Measurements from ENCODE around the gene CUEDC1.
"Not testable (repeated sequence)": the region's sequence is repeated elsewhere in the genome, so short reads cannot be mapped to it uniquely, and the experiment has no call there.

The CUEDC1 gene

DNA sequence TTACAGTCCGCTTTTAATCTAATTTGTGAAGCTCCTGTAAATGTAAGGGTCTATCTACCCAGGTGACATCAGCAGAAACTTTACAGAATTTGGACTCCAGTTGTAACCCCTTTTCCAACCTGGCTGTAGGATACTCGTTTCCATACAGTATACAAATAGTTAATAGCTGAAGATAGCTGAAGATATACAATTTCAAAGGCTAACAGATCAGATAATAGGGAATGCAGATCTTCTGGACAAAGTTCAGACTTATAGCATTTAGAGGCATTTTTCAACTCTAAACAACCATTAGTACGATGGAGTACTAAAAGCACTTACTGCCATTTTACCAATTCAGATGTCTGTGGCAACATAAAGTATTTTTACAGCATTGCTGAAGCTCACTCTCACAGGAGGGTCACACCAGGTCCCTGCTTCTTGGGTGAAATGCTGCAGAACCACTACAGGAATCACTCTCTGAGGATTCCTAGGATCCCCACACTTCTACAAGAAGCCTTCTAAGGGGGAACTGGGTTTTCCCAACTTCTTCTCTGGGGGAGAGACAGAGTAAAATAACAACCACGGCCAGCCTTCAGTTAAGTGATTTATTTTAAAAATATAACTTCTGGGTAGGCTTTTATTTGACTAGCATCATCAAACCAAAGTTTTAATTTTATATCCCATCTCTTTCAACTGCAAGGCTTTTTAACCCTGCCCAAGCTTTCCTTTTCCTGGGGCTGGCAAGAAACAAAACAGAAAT lies 29.9 kb upstream of the CUEDC1 start:
- DNase-seq, result peak; percentile 31

DNA sequence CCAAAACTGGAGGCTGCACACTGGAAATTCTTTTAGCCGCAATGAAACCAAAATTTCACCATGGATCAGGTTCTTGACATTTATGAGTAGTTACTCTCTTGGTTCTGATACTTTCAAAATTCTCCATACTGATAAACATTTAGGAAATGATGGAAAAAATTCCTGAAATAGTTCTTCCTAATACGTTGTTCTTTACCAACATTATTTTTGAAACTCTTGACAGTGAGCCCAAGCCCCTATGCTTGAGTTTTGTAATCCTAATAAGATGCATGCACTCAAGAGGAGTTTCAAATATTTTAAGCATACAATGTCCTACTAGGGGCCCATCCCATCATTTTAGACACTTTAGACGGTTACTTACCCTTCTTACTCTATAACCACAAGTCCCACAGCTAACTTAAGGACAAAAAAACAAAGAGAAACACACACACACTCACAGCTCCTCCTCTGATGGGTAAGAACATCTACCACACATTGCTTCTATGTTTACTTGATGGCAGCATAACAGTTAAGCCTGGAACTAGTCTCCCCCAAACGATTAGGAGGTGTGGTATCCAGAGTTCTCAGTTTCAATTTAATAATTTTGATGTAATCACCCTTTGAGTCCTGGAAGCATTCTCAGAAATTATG lies 29.2 kb upstream of the CUEDC1 start:
- peak; percentile 69 for DNase-seq

DNA sequence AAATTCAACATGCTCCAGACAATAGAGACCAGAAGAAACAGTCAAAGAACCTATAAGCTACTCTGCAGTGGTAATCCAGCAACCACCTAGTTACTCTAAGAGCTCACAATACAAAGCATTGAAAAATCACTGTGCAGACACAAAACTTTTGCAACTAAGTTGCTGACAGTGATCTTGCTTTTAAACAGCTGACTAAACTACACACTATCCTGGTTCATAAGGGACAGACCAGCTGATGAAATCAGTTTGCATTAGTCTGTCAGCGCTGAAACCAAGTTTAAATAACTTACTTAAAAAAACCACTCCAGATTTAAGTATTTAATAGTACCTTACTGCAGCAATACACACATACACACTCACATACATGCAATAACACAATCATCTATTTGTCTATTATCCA lies 28.2 kb upstream of the CUEDC1 start:
- DNase-seq, result no peak

DNA sequence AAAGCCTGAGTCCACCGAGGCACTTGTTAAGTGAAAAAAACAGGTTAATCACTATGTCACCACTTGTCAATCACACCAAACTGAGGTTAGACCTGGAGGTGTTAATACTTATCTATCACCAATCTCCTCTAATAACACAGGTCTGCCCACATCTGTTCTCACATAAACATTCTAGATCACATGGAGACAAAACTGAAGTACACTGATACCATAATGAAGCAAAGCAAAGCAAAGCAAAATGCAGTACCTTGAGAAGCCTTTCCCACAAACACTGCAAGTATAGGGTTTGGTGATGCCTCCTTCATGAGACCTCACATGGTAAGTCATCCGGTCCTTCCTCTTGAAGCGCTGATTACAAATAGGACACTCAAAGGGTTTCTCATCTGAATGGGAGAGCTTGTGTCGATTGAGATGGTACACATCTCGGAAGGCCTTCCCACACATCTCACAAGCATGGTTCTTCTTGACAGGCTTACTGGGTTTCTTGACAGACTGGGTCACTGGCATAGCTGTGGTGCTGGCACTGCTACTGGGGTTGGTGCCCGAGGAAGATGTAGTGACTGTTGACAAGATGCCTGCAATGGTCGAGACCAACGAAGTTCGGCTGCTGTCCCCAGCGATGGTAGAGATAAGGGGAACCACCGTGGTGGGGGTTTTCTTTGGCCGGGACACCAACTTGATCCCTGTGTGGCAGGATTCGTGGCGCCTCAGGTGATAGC lies 27.4 kb upstream of the CUEDC1 start:
- no peak for DNase-seq

DNA sequence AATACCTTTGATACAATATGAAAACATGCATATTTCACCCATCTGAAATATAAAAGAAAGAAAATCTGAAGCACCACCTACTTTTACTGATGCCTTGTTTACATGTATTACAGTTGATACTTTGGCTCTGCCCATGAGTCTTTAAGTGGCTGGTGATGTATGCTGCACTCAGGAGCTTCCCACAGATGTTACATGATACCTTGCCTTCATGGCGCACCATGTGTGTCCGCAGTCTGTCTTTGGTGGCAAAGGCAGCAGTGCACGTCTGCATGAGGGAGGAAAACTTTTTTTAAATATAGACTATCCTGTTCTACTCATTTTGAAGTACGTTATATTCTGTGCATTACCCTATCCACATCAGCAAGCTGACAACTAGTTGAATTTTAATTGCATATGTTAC lies 25.3 kb upstream of the CUEDC1 start:
- DNase-seq, result no peak

DNA sequence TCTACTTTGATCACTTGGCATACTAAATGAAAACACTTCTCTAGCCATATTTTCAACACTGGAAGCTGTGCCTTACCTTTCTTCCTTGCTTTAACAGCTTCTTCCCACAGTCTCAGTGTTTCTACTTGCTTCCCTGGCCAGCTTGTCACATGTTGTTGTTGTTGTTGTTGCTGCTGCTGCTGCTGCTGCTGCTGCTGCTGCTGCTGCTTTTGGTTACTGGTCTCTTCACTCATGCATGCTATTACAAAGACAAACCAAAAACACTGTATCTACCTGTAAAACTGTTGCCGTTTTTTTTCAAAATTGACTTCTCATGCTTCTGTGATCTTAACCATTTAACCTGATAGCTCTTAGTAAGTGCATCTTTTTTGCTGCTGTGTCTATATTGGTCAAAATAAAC lies 23.9 kb upstream of the CUEDC1 start:
- no peak for DNase-seq

DNA sequence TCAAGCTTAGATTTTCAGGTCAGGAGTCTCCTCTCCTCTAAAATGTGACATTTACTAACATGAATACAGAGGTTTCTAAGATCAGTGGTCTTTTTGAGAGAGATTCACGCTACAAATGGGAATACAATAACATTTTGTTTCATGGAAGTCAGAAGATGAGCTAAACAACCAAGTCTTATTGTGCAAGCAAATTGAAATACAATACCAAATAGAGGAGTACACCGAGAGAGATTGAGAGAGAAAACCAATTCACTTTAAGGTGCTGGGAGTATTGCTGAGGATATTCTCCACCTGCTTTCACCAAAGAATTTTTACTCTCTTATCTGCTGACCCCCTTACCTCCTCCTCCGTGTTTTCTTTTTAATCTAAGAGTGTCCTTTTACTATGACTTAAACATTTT lies 21.4 kb upstream of the CUEDC1 start:
- DNase-seq, result no peak

DNA sequence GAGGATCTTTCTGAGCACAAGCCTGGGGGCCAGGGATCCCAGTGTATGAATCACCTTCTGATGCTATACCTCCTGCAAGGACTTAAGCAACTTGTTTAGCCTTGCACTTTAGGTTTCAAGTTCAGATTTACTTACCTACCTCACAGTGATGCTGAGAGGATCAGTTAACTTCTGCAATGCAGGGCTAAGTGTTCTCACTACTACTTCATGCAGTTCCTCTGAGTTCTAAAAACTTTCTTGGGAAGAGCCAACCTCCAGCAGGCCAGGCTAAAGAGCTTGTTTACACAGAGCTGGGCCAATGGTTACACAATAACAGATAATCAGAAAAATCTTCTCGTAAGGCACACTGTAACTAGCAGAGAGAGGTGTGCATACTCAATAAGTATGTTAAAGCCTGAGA lies 19.8 kb upstream of the CUEDC1 start:
- no peak for DNase-seq

DNA sequence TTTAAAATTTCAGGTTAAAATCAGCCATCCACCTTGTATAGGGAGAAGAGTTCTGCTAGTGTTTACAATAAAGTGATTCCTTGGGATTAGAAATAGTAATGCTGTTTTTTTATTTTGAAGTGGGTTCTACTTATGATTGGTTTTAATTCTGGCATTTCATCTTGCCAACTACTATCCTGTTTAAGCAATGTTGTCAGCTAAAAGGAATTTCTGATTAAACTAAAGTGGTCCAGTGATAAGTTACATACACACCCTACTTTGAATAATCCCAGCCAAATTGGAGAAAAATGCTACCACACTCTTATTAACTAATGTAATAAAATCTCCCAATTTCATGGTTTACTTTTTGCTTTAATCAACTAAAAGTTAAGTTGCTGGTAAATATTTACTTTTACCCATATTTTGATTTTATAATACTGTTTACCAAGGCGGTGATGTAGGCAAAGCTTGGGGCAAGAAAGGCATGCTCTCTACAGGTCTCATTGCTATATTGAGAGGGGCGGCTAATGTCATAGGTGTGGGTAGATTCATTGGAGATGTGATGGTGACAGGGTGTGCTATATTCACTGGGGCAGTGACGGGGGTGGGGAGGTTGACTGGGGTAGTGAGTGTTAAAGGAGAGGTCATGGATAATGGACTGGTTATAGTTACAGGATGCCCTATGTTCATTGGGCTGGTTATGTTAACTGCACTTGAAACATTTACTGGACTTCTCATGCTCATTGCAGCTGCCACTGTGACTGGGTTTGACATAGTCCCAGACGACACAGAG lies 19.0 kb upstream of the CUEDC1 start:
- not testable (repeated sequence) for DNase-seq

DNA sequence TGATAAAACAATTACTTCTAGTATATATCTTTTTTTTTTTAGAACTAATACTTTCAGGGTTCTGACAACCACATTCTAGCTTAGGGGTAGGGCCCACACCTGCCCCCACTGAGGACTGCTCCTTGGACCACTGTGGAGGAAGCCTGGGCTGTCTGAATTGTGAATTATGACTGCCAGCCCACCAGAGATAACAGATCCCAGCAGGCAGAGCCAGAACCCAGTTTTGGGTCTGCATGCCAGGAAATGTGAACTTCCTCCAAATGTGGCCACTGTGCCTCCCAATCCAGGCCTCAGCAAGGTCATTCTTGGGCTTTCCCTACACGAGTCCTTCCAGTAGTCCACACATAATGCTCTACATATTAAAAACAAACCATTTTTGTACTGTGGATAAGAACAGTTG lies 16.9 kb upstream of the CUEDC1 start:
- no peak for DNase-seq

DNA sequence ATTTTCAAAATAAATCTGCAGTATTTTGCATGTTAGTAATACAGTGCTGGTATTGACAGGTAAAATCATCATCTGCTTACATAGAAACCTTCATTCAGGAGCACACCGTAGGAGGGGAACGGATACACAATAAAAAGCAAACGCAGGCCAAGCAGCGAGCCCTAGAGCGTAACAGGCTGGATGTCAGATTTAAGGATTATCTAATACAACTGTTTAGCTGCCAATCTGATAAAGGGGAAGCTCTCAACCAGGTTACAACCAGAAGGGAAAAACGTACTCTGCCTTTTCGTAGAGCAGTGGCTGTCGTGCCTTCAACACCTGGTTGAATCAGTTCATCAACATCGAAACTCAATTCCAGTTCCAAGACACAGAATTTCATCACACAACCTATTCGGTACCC lies 16.4 kb upstream of the CUEDC1 start:
- no peak for DNase-seq

DNA sequence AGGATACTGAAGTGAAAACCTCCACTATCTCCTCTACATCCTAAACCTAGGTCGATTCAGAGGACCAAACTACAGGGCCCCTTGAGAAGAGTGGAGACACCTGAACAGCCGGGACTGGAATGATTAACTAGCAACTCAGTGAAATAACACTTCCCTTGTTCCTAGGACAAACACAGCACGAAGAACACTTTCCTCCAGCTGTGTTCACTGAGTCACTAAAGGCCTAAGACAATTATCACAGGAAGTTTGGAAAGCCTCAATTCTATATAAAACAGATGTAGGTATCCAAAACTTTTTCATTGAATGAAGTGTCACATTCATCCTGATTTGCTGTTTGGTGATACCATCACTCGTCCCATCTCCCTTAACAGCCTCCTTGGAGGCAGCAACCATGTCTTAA lies 15.5 kb upstream of the CUEDC1 start:
- peak; percentile 75 for DNase-seq

DNA sequence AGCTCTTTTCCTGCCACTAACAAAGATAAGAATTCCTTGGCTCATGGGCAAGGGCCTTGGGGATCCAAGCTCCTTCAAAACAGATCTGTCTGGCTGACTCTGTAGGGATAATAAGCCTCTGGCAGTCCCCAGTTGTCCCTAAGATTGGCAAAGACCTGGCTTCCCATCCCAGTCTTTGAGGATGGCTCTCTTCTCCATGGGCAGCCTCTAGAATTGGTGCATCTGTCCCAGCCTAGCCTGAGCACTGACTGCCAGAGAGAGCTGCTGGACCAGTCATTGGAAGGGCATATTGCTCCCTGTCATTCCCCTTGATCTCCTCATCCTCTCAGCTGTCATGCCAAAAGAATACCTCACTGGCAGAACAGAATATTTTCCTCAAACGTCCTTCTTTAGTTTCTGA lies 13.2 kb upstream of the CUEDC1 start:
- no peak for DNase-seq

DNA sequence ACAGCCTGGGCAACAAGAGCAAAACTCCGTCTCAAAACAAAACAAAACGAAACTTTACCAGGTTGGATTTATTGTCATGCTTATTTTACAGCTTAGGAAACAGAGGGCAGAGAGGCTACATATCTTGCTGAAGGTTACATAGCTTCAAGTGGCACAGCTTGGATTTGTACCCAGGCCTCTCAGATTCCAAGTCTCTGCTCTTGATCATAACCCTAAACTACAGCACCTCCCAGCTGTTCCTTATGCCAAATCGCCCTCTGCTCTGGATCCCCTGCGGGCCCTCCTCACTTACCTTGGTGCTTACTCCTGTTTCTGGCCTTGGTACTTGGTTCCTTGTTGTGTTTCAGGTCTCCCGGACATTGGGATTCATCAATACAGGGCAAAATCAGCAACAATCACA lies 11.7 kb upstream of the CUEDC1 start:
- no peak for DNase-seq

DNA sequence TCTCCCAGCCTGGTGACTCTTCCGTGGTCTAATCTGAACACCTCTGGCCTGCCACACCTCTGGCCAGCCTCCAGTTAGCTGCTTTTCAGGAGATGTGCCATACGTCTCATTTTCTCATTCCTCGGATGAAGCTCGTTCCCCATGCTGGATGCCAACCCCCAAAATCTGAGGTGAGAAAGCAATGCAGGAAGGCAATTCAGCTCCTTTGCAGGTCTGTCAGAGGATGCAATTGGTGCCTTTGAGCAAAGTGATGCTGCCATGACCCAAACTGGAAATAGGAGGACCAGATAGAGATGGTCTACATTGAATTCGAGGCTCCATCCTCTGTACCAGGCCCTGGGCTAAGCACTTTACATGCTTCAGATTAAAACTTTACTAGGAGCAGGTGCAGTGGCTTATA lies 11.0 kb upstream of the CUEDC1 start:
- DNase-seq, result no peak

DNA sequence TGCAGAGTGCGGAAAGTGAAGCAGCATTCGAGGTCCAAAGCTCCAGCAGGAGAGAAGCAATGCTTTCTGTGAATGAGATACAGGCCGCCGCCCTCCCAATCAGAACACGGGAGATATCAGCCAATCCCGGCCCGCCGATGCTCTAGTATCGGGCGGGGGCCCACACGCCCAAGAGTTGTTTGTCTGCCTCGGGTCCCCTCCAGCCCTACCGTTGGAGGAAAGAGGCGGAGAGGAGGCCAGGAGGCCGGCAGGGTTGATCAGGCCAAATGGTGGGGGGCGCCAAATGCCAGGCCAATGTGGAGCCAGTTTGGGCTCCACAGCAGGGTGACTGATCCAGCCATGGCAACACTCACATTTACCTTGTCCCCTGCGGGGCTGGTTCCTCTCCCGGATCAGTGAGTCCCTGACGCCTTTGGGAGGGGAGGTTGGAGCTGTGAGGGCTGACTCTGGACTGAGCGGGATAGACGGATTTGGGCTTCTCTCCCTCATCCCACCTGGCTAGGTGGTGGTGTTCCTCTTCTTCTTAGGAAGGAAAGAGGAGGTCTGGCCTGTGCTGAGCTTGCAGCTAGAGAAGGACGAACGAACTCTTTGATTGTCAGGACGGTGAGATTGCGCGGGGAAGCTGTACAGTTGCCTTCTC lies 10.4 kb upstream of the CUEDC1 start:
- DNase-seq, result no peak

DNA sequence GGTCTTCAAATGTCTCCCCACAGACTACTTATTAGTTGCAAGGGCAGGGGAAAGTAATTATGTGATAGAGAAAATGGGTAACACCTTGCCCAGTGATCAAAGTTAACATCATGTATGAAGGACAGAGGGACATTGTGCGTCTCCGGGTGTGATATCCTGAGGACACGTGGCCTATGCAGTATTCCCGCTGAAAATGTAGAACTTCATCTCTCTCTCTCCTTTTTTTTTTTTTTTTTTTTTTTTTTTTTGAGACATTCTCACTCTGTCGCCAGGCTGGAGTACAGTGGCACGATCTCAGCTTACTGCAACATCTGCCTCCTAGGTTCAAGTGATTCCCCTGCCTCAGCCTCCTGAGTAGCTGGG lies 7.9 kb upstream of the CUEDC1 start:
- DNase-seq, result no peak

DNA sequence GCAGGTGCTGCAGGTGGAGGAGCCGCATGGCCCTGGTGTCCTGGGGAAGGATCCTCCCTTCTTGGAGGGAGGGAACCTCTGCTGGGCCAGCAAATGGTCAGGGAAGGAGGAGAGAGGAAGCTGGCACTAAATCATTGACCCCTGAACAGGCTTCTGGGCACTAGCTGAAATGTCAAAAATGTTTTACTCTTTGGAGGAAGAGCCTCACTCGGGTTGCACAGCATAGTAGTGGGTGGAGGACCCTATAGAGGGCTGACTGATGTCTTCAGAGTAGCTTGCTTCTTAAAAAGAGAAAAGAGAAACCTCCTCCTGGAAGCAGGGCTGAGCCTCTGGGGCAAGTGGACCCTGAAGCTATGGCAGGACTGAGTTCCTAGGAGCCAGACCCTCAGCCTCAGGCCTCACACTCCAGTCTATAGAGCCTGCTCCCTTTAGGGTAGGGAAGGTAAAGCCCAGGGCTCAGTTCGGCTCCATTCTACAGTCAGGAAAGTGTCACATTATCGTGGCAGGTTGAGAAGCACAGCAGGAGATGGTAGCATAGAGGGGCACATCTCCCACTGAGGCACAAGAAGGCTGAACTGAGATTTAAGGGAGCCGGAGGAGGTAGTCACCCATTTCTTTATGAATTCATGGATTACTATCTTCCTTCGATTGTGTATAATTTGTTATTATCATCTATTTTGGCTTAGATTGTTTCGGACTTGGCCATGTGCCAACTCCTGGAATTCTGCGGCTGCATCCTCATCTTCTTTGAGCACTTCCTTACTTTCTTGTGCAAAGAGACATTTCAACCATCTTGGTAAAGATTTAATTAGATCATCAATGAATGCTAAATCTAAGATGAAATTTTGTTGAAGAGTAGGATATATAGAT lies 7.3 kb upstream of the CUEDC1 start:
- DNase-seq, result no peak

DNA sequence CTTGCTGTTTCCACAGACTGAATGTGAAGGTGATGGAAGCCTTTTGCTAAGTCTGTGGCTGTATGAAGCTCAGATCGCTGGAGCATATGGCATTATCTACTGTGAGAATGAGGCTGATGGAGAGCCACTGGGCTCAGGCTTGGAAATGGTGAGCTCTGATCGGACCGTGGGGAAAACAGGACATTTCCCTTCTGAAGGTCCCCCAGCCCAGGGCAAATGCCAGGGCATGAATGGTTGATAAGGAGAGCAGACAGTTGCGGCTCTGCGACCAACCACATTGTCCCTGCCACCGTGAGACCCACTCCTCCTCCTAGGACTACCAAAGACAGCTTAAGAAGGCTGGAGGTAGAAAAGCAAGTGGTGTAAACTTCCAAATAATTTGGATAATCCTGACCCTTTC lies 4.7 kb upstream of the CUEDC1 start:
- DNase-seq, result no peak

DNA sequence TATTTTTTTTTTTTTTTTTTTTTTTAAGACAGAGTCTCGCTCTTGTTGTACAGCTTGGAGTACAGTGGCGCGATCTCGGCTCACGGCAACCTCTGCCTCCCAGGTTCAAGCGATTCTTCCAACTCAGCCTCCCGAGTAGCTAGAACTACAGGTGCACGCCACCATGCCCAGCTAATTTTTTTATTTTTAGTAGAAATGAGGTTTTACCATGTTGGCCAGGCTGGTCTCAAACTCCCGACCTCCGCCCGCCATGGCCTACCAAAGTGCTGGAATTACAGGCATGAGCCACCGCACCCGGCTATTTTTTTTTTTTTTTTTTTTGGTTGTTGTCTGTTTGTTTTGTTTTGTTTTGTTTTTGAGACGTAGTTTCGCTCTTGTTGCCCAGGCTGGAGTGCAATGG lies 3.2 kb upstream of the CUEDC1 start:
- DNase-seq, result not testable (repeated sequence)

DNA sequence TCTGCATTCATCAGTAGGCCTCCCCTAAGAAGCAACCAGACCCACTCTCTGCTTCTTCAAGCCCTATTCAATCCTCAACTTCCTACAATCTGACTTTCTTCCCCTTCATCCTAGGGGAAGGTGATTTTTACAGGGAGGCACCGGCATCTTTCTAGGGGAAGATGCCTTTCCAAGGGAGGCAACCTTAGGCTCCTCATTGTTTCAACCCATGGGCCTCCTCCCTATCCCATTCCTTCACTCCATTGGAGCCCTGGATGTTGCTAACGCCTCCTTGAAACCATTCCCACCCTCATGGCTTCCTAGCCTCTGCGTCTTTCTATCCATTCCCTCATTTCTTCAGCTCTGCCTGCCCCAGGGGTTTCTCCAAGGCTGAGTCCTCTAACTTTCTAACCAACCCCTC lies 2.7 kb upstream of the CUEDC1 start:
- no peak for DNase-seq
